Mucosa of stomach (tissue), 1 donor: Measurements from ENCODE around the gene NUDT2.
A peak's percentile ranks its signal among the peaks of the same experiment; 100 is the strongest.
"Not testable (repeated sequence)": the region's sequence is repeated elsewhere in the genome, so short reads cannot be mapped to it uniquely, and the experiment has no call there.

Experiments
- H3K27me3 ChIP-seq: one replicate; pipeline ENCODE4 v1.7.0; 2013; ENCODE audit warnings: mild to moderate bottlenecking, low read length; ENCODE audit not compliant: control insufficient read depth, insufficient read depth
- H3K36me3 ChIP-seq: one replicate; pipeline ENCODE4 v1.7.0; 2013; ENCODE audit warnings: low read length; ENCODE audit not compliant: control insufficient read depth, insufficient read depth
- H3K4me1 ChIP-seq: one replicate; pipeline ENCODE4 v1.7.0; 2013; ENCODE audit warnings: mild to moderate bottlenecking, low read length; ENCODE audit not compliant: control insufficient read depth, insufficient read depth
- H3K4me3 ChIP-seq: one replicate; pipeline ENCODE4 v1.7.0; 2013; ENCODE audit warnings: low read length
- H3K9ac ChIP-seq: one replicate; pipeline ENCODE4 v1.7.0; 2013; ENCODE audit warnings: mild to moderate bottlenecking, low read length, moderate library complexity
- H3K9me3 ChIP-seq: one replicate; pipeline ENCODE4 v1.7.0; 2013; ENCODE audit warnings: mild to moderate bottlenecking, low read length, moderate library complexity; ENCODE audit not compliant: control insufficient read depth
- donor health status: Pancreatic carcinoma.

The NUDT2 gene

GRCh38 chr9:34338665-34339385 lies 9.5 kb downstream of the NUDT2 start:
- Histone ChIP-seq H3K9ac (no peak overlapping the region), H3K36me3 (peaks cover 12% of the 10 kb centered on the region)

GRCh38 chr9:34341659-34342295 lies 12.4 kb downstream of the NUDT2 start:
- H3K4me3 ChIP-seq = no peak overlapping the region
- H3K9me3 ChIP-seq = no peaks in the 10 kb centered on the region
- peaks cover 12% of the 10 kb centered on the region for H3K36me3 ChIP-seq
- no peaks in the 10 kb centered on the region for H3K27me3 ChIP-seq
- H3K4me1 ChIP-seq = peaks cover 18% of the 10 kb centered on the region
- no peak overlapping the region for H3K9ac ChIP-seq

More at GRCh38 chr9:34338665-34339385, 9.5 kb downstream of the NUDT2 start:
- Histone ChIP-seq H3K27me3 (no peaks in the 10 kb centered on the region), H3K9me3 (no peaks in the 10 kb centered on the region), H3K4me1 (peaks cover 6% of the 10 kb centered on the region), H3K4me3 (no peak overlapping the region)

- H3K36me3 ChIP-seq = peaks cover 12% of the 10 kb centered on the region
- no peak overlapping the region for H3K4me3 ChIP-seq
- no peaks in the 10 kb centered on the region for H3K9me3 ChIP-seq
- H3K9ac ChIP-seq = no peak overlapping the region
- peaks cover 18% of the 10 kb centered on the region for H3K4me1 ChIP-seq
- H3K27me3 ChIP-seq = no peaks in the 10 kb centered on the region
Observed at GRCh38 chr9:34343090-34343489, 13.7 kb downstream of the NUDT2 start.

GRCh38 chr9:34343605-34344004 lies 14.2 kb downstream of the NUDT2 start:
- no peak overlapping the region for H3K9ac ChIP-seq
- no peak overlapping the region for H3K4me3 ChIP-seq
- H3K27me3 ChIP-seq = no peaks in the 10 kb centered on the region
- H3K4me1 ChIP-seq = peaks cover 18% of the 10 kb centered on the region
- H3K9me3 ChIP-seq = no peaks in the 10 kb centered on the region
- H3K36me3 ChIP-seq = peaks cover 10% of the 10 kb centered on the region

GRCh38 chr9:34346873-34347799 lies 17.8 kb downstream of the NUDT2 start:
- Histone ChIP-seq H3K36me3 (no peaks in the 10 kb centered on the region), H3K9me3 (no peaks in the 10 kb centered on the region), H3K4me1 (peaks cover 18% of the 10 kb centered on the region), H3K27me3 (no peaks in the 10 kb centered on the region), H3K9ac (no peak overlapping the region), H3K4me3 (no peak overlapping the region)

- no peak overlapping the region for H3K4me3 ChIP-seq
- no peaks in the 10 kb centered on the region for H3K27me3 ChIP-seq
- peaks cover 18% of the 10 kb centered on the region for H3K4me1 ChIP-seq
- no peaks in the 10 kb centered on the region for H3K36me3 ChIP-seq
- H3K9me3 ChIP-seq = no peaks in the 10 kb centered on the region
- H3K9ac ChIP-seq = no peak overlapping the region
Observed at GRCh38 chr9:34347800-34348158, 18.4 kb downstream of the NUDT2 start.

- no peak overlapping the region for H3K9ac ChIP-seq
- H3K36me3 ChIP-seq = no peaks in the 10 kb centered on the region
- no peaks in the 10 kb centered on the region for H3K27me3 ChIP-seq
- no peaks in the 10 kb centered on the region for H3K9me3 ChIP-seq
- no peak overlapping the region for H3K4me3 ChIP-seq
- H3K4me1 ChIP-seq = peaks cover 12% of the 10 kb centered on the region
Observed at GRCh38 chr9:34349324-34349723, 20.0 kb downstream of the NUDT2 start.

- not testable (repeated sequence) for H3K9me3 ChIP-seq, H3K27me3 ChIP-seq, H3K36me3 ChIP-seq, H3K4me1 ChIP-seq, H3K4me3 ChIP-seq
- H3K9ac ChIP-seq = peak overlapping the region; percentile 34
Observed at GRCh38 chr9:34352122-34352652, 22.8 kb downstream of the NUDT2 start.

GRCh38 chr9:34352957-34353356 lies 23.6 kb downstream of the NUDT2 start:
- not testable (repeated sequence) for H3K27me3 ChIP-seq, H3K36me3 ChIP-seq, H3K4me3 ChIP-seq, H3K4me1 ChIP-seq, H3K9me3 ChIP-seq, H3K9ac ChIP-seq

- no peak overlapping the region for H3K4me3 ChIP-seq
- H3K27me3 ChIP-seq = no peaks in the 10 kb centered on the region
- H3K9me3 ChIP-seq = no peaks in the 10 kb centered on the region
- H3K4me1 ChIP-seq = no peaks in the 10 kb centered on the region
- no peak overlapping the region for H3K9ac ChIP-seq
- no peaks in the 10 kb centered on the region for H3K36me3 ChIP-seq
Observed at GRCh38 chr9:34362614-34363214, 33.3 kb downstream of the NUDT2 start.

- Histone ChIP-seq H3K4me3 (no peak overlapping the region), H3K36me3 (no peaks in the 10 kb centered on the region), H3K27me3 (no peaks in the 10 kb centered on the region), H3K9me3 (no peaks in the 10 kb centered on the region), H3K9ac (no peak overlapping the region), H3K4me1 (no peaks in the 10 kb centered on the region)
Observed at GRCh38 chr9:34363619-34364351, 34.4 kb downstream of the NUDT2 start.
